Activated CD4-positive, alpha-beta T cell treated with anti-CD3 and anti-CD28 coated beads, Interleukin-2, Interleukin-6, amounts not matched to agents 100 ng/mL and 50 ng/mL, durations not matched to agents 16 hours and 8 hours (primary cell): ENCODE measurements around the gene CD34.

Experiments used
- DNase-seq: peaks from one replicate; pipeline ENCODE4 v3.0.0-alpha.2; 2020

The CD34 gene

DNA sequence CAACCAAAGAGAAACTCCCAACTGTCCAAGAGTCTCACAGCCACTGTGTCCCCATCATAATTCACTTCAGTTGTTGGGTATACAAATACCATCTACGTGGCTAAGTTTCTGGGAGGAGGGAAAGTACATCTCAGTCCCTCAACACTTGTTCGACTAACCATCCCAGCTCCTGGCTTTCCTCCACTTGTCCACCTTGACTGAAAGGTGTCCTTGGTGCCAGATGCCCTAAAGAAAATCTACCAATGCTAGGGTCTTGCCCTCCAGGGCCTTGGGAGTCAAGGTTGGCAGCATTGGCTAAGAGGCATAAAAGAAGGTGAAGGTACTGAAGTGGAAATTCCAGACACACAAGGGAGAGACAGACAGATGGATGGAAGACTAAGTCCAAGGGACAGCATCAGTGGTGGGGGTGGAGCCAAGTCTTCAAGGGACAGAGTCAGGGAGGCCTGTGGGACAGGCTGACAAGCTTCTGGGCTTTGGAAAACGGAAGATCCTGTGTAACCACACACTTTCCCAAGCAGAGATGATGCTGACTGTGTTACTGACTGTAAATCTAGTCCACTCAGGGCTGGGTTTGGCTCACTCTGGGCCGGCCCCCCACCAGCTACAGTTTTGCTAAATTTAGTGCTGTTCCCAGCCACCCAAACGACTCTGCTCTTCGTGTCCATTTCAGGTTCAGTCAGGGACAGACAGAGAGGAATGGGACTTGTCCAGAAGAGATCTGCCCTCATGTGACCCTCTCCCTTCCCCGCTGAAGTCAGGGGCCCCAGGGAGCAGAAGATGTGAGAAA, 60.1 kb downstream of the CD34 start:
- DNase-seq, result no peak

DNA sequence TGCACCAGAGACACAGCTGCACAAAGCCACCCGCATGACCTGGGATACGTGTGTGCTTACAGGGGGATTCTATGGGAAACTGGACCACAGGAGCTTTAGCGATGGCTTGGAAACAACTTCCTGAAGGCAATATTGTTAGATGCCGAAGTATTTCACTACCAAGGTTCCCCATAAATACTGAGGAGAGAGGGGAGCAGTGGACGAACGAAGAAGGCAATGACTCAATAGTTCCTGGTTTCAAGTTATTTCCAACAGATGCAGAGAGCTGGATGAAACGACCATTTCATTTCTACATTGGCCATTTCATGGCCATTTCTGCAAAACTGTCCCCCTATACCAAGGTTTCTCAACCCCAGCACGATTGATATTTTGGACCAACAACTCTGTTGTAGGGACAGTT, 61.3 kb downstream of the CD34 start:
- DNase-seq, result no peak

DNA sequence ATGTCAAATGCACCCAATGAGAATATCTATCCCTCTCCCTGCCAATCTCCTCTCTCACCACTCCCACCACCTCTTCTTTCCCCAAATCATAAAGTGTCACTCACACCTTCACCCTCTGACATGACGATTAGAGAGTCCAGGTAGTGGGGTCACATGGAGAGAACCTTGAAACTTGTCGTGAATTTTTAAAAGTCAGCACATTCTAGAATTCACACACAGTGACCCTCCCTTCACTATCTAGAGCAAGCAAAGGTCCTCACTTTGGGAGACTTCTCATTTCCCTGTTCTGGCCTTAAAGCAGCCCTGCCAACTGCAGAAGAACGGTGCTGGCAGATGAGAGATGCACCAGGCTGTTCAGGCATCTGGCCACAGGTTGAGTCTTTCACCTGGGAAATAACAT, 61.9 kb downstream of the CD34 start:
- DNase-seq, result no peak

DNA sequence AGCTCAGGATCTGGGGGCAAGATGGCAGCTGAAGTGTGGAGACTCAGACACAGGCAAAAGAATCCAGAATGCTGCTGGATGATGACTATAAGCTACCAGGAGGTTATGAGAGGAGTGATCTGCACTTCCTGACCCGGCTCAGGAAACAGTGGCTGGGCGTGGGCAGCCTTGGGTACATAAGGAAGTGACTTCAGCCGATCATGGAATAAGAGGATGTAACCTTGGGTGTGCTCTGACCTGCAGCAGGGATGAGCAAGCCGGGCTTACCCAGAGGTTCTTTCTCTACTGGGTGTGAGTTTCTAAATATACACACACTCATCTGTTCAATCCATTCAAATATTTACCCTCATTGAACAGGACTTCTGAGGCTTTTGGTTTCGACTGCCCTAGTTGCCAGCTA, 62.7 kb downstream of the CD34 start:
- DNase-seq, result peak; percentile 64

DNA sequence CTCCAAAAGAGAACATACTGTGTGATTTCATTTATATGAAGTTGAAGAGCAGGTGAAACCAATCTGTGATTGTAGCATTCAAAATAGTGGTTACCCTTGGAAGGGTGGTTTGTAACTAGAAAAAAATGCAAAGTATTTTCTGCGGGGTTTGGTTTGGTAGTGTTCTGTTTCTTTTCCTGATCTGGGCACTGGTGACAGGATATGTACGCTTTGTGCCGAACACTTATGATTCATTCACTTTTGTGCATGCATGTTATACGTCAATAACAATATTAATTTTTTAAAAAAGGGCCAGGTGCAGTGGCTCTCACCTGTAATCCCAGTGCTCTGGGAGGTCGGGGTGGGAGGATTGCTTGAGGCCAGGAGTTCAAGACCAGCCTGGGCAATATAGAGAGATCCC, 63.8 kb downstream of the CD34 start:
- no peak for DNase-seq

DNA sequence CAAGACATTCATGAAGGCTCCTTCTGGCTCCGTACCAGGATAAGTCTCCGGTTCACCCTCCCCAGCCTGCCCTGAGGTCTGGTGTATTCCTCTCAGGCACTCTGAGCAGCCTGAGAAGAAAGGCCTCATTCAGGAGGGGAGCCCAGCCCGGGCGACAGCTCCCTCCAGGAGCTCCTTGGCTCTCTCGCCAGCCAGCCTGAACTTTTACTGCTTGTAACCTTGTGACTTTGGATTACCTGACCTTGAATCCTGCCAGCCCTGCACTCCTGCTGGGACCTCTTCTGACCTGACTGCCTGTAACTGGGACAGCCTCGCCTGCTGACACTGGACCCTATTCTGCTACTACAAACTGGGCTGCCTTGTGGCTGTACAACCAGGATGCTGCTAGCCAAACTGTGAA, 65.8 kb downstream of the CD34 start:
- no peak for DNase-seq

DNA sequence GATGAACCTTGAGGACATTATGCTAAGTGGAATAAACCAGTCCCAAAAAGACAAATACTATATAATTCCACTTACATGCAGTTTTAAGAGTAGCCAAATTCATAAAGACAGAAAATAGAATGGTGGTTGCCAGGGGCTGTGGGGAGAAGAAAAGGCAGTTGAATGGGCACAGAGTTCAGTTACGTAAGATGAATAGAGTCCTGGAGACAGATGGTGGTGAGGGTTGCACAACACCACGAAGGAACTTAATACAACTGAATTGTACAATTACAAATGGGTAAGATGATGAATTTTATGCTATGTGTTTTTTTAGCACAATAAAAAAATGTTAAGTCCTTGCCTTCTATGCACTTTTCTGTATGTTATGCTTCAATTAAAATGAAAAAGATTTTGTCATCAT, 66.6 kb downstream of the CD34 start:
- DNase-seq, result no peak

DNA sequence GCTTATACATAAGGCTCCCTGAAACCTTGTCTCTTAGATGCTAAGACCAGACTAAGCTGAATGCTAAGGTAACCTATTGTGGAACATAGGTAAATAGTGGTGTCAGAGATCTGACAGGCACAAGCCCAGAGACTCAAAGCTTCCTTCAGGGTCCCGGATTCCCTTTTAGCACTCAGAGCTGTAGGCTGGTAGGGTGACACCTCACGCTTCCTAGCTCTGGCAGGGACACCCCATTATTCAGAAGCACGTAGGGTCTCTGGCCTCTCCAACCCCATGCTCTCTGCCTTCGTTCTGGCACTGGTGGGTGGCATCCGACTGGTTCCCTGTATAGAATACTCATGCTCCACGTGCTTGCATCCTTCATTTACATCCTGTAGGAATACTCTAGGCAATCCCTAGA, 68.4 kb downstream of the CD34 start:
- no peak for DNase-seq

DNA sequence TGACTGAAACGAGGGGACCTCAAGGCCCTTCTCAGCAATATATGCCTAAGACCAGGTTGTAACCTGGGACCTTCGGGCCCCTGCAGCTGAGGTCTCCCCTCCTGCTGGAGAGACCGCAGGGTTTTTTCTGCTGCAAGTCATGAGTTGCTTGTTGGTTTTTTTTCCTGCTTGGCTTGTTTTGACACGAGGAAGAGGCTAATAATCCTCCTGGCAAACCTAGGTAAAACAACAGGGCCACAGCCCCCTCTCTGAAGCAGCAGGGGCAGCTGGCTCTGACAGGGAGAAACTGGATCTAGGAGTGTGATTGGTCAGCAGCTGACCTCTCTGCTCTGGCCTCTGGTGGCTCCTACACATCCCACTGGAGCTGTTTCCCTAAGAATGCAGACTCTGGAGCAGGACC, 69.0 kb downstream of the CD34 start:
- no peak for DNase-seq

DNA sequence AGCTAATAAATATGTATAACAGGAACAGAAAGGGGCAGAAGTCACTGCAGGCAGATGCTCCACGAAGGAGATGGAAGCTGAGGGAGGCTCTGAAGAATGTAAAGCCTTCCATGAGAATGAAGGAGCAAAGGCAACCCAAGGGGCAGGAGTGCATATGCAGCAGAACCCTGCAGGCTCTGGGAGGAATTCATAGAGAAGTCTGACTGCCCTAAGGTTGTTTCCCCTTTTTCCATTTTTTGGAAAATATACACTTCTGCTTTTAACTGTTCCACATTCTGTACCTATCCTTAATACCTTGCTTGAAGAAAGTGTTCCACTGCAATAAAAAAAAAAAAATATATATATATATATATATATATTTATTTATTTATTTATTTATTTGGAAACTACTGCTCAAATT, 69.6 kb downstream of the CD34 start:
- DNase-seq, result no peak

DNA sequence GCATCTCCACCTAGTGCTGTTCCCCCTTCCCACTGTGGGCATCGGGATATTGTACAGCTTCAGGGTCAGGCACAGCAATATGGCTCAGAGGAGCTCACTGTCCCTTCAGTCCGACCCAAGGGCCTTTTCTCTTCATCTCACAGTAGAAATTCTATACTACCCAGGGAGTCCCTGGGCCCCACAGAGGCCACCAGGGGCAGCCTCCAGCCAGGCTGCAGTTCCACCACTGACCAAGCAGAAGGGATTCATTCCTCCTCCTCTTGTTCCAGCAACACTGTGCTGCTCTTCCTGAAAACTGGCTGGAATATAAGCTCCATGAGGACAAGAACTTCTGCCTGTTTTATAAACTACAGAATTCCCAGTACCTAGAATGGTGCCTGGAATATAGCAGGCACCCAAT, 70.5 kb downstream of the CD34 start:
- no peak for DNase-seq

DNA sequence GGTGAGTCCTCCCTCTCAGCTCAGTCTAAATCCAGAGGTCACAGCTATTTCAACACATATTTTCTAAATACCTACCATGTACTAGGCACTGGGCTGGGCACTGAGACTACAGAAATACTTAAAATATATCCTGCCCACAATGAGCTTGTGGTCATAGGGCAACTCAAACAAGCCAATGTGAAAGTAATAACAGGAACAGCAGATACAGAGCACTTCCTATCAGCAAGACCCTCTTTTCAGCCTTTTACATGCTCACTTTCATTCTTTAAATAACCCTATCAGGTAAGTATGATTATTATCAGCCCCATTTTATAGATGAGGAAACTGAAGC, 71.9 kb downstream of the CD34 start:
- DNase-seq, result no peak

DNA sequence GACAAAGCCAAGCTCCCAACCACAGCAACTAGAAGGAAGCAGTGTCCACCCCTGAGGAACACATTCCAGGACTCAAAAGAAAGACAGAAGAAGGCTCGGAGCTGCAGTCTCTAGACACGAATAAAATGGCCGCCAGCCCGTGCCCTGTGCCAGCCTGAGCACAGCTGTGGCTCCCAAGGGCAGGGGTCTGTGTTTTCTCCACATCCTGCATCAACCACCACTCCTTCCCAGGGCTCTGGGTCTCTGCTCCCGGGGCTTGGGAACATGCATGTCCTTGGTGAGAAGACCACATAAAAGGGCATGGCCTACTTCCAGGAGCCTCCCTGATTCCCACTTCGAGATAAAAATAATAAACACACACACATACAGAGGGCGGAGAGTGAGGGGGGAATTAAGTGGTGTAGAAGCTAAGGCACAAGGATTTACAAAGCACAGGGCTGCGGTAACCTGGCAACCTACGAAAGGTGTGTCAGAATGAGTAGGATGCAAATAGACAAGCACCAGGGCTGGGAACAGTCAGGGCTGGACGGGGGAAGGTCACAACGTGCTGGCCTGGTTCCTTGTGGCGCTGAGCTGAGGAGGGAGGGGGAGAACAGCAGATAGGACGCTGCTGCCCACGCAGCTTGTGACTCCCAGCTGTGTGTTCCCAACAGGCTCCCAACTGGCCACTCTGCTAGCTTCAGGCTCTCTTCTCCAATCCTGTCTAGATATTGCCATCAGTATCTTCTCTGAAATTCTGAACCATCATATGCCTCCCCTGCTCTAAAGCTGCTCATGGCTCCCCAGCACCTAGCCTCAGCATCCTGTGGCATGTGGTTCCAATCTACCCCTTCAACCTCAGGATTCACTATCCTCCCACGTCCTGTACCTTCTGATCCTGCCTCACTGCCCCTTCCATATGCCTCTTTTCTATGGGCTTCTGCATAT, 72.5 kb downstream of the CD34 start:
- DNase-seq, result no peak

DNA sequence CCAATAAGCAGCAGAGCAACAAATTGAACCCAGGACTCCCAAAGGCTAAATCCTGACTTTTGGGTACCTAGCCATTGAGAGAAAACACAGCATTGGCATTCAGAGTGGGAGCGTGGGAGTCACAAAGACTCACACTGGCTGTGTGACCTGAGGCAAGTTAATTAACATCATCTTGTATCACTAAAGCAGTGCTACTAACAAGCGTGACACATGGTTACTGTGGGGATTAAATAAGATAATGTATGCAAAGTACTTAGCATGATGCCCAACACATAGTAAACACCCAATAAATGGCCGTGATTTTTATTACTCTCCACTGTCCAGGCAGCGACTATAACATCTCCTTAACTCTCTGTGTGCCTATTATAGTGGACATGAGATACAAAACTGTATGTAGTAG, 73.3 kb downstream of the CD34 start:
- no peak for DNase-seq

DNA sequence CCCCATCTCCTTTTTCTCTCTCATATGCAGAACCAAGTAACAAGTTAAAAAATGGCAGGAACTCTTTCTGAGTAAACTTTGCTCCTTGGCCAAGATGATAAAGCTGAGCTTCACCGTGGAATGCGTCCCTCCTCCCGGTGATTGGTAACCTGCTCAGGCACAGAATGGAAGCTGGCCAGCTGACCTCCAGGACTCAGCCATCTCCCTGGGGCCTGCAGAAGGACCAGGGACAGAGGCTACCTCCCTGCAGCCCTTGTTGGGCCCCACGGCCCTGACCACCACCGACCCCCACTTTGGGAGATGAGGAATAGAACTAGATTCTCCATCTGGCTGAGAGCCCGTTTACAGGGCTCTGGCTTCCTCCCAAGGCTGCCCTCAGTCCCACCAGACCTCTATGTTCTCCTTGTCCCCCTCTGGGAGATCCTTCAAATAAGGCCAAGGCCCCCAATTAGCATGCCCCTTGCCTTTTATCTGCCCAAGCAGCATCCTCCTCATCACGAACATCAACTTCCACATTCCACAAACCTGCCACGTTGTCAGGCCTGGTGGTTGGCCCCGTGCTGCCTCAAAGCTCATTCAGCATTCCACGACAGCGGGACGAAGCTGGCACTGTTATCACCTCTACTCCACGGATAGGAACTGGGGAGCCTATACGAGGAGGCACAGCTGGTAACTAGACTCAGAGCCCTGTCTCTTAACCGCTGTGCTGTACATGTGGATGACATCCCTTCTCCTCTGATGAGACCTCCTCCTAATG, 74.2 kb downstream of the CD34 start:
- DNase-seq, result no peak

DNA sequence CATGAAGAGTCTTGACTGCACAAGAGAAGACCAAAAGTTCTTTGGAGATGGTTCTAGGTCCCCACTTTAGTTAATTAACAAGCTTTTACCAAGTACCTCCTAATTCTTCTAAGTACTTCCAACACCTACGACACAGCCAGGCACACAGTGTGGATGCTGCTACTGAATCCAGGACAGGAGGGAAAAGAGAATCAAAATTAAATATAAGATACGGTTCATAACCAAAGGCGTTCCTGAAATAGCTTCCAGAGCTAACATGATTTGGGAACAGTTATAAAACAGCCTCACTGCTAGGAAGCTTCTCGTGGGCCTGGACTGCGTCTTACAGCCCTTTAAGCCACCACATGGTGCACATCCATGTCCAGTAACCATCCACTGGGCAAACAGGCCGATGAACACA, 75.0 kb downstream of the CD34 start:
- DNase-seq, result no peak

DNA sequence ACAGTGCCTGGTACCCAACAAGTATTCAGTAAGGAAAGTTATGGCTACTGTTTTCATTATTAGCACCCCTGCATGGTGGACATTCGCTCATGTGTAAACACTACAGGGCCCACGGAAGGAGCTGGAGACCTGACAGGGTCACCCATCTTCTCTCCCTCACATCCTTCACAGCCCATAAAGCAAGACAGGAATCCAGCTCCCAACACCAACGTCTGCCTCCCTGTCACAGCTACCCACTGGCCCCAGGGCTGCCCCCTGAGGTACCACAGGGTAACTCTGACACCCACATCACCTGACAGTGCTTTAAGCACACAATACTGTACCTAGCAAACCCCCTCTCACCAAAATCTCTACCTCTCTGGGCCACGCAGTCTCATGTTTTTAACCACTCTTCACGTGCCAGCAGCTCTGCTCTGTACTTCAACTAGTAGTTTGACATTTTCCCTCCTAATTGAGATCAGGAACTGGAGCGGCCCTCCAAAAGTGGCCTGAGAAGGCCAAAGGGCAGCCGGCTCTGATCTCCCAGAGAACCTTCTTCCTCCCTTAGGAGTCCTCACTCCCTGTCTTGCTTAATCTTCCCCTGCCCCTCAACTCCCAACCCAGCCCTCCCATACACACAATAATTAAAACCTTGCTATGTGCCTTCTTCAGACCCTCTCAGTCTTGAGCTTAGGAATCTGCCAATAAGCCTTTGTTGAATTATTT, 76.8 kb downstream of the CD34 start:
- DNase-seq, result no peak

DNA sequence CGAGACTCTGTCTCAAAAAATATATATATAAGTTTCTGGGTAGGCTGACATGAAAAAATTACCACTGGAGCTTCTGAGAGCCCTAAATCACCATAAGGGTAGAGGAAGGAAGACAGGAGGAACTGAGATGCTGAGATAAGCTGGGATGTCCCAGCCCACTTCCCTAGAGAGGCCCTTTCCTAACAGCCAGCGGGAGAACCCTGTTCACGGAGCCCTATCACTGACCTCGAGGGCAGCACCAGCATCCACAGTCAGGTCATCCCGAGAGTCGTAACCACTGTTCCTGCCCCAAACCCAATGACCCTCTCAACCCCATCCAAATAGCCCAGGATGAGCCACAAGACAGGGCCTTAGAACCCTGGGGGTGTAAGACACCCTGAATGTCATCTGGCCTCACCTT, 77.5 kb downstream of the CD34 start:
- DNase-seq, result no peak

DNA sequence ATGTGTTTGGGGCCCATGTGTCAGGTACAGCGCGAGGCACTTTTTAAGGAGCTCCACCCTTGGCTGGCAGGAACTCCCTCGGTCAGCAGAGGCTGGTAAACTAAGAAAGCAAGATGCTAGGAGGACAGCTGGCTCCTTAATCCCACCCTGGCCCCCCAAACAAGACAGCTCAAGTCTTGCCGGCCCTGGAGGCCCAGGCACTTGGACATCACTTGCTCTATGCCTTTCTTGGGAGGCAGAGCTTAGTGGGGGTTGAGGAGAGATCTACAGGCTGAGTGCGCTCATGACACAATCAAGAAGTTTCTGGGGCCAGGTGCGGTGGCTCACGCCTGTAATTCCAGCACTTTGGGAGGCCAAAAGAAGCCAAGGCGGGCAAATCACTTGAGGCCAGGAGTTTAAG, 78.1 kb downstream of the CD34 start:
- DNase-seq, result no peak

DNA sequence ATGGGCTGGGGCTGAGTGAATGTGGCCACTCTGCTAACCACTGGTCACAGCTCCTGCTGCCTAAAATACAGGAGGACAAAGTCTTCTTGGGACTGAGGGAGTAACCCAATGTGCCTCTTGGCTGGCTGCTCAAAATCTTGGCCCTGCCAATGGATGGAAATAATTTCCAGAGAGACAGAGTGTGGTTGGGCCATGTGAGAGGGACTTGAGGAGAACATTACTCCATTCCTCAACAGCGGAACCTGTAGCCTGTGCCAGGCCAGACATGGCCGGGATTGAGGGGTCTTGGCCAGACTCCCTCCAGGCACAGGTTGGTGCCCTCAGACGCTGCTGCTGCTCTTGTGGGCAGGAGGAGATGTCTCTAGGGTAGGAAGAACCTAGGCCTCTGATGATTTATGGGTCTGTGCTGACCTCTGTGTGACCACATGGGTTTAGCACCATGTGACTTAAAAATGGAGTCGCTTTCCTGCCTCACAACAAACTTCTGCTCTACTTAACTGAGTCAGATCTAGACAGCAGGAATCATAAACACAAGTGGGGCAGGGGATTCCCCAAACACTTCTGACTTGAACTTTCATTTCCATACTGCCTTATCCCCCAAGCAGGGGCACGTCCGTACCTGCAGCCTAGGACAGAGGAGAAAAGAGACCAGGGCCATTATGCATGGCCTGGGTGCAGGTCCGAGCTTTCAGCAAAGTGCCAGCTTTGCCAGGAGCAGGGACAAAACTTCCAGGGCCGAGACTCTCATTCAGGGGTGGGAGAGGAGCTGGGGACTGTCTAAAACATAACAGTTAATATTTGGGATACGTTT, 79.2 kb downstream of the CD34 start:
- DNase-seq, result peak; percentile 86
